ENCODE measurements around the gene SLC11A1.

SLC11A1 gene

DNA sequence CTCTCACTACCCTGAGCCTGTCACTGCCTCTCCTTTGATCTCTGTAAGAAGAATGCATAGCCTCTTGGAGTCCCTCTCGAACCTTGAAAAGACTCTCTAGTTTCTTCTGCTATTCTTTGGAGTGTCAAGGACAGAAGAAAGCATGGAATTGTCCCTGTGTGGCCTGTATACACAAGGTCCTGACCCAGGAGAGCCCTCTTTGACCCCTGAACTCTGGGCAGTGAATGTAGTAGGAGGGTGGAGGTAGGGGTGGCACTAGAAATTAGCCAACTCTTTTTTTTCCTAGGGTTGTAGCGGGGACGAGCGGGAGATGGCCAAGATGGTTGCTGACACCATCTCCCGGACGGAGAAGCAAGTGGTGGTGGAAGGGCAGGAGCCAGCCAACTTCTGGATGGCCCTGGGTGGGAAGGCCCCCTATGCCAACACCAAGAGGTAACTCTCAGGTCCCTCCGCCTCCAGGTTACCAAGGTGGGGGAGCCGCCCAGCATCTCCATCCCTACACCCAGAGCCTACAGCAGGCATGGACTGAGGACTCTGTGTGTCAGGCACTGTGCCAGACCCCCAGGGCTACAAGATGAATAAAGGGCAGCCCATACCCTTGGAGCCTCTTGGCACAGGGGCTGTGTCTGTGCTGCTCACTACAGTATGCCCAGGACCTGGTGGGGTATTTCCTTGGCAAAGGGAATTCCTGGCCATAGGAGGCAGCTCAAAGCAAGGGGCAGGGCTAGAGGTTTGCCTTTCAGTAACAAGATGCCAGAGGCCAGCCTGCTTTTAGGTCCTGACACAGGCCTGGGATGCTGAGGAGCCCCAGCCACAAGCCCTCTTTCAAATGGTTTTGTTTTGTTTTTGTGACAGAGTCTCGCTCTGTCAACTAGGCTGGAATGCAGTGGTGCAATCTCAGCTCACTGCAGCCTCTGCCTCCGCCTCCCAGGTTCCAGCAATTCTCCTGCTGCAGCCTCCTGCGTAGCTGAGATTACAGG is 53.2 kb downstream of the SLC11A1 start:
- no peak for DNase-seq (ENCODE audit: low spot score)

DNA sequence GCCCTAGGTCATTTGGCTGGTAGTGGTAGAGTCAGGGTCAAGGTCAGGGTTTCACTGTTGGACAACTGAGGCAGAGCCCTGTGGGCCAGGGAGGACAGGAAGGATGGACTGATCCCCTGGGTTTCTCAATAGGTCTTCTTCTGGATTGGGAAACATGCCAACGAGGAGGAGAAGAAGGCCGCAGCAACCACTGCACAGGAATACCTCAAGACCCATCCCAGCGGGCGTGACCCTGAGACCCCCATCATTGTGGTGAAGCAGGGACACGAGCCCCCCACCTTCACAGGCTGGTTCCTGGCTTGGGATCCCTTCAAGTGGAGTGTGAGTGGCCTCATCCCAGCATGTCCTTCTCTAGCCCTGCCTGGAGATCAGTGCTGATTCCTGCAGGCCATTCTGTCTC is 54.9 kb downstream of the SLC11A1 start:
- DNase-seq (ENCODE audit: low spot score): no peak

DNA sequence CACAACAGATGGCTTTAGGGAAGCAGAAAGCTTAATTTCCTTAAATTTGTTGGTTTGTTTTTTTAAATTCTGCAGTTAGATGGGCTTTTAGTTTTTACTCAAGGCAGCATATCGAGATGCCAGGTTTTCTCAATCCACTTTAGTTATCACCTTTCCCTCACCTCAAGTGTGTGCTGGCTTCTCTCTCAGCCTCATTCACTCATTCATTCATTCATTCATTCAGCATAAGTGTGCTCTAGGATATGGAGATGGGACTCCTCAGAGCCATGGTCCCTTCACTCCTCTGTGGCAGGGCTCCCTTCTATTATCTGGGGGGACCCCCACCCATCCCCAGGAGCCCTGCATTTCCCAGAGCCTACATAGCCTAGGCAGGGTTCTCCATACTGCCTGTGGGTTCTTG is 55.9 kb downstream of the SLC11A1 start:
- DNase-seq (ENCODE audit: low spot score): no peak

DNA sequence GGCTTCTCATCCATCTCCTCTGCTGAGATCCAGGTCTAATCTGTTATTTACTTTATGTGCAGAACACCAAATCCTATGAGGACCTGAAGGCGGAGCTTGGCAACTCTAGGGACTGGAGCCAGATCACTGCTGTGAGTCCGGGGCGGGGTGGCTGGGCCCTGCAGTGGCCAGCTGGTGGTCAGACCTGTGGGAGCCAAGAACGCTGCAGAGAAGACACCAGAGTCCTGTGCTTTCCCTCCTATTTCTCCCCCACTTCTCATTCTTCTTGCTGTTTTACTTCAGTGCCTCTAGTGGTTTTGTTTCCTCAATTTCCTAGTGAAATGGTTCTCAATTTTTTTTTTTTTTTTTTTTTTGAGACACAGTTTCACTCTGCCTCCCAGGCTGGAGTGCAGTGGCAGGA is 56.5 kb downstream of the SLC11A1 start:
- DNase-seq (ENCODE audit: low spot score): no peak

- DNase-seq (ENCODE audit: low spot score): no peak
Observed at GRCh38 chr2:218444692-218445357, 62.8 kb downstream of the SLC11A1 start.

DNA sequence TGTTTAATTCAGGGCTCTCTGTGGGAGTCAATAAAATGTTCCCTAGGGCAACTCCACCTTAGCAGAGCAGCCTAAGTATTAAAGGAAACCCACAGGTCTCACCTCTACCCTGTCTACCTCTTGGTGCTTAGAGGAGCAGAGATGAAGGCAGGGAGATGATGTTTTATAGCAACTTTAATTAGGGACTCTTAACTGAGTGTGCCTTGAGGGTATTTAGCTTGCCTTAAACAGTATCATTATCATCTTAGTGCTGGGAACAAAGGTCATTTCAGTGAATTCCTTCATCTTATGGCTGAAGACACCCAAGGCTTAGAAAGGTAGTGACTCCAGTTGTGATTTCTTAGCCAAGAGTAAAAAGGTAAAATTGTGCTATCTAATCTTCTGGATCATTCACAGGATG is 63.5 kb downstream of the SLC11A1 start:
- DNase-seq (ENCODE audit: low spot score): no peak

Measured in Ammon's horn (tissue), 1 donor.